WTC11 (cell line): Measurements from ENCODE around the gene ABCA1. TPM values are rescaled to one million over a fixed set of nuclear protein-coding genes. Genes with fewer than 3 reads are reported as not detected.

Source experiments
- ATAC-seq: fragments of 200-7000 bp; cut with Tn5 transposase; 2 replicates; pipeline ENCODE4 v1.10.0; 2021; ENCODE audit warnings: mild to moderate bottlenecking, moderate library complexity
- CTCF ChIA-PET: fragments of 300-600 bp; sonication (Branson Sonifier 250); formaldehyde crosslinking; loops from one replicate; lab custom pipeline; 2021; ENCODE audit warnings: antibody characterized with exemption; lab: Charles Lee
- POLR2A ChIA-PET: fragments of 350-600 bp; sonication (Branson Sonifier 250); formaldehyde crosslinking; loops from one replicate; lab custom pipeline; 2021; ENCODE audit warnings: antibody characterized with exemption; lab: Charles Lee
- DNase-seq: peaks from one replicate; pipeline ENCODE4 v3.0.0; 2021; ENCODE audit warnings: low spot score
- H3K27ac Mint-ChIP-seq: 2 replicates; pipeline ENCODE4 v1.8.0; 2021; ENCODE audit warnings: mixed read lengths
- H3K27me3 Mint-ChIP-seq: 2 replicates; pipeline ENCODE4 v1.8.0; 2021; ENCODE audit warnings: low read depth, mild to moderate bottlenecking, moderate library complexity, mixed read lengths
- H3K36me3 Mint-ChIP-seq: 2 replicates; pipeline ENCODE4 v1.8.0; 2021; ENCODE audit warnings: mixed read lengths
- H3K4me1 Mint-ChIP-seq: 2 replicates; pipeline ENCODE4 v1.8.0; 2022; ENCODE audit warnings: mixed read lengths
- H3K4me3 Mint-ChIP-seq: 2 replicates; pipeline ENCODE4 v1.8.0; 2021; ENCODE audit warnings: mild to moderate bottlenecking, moderate library complexity, mixed read lengths
- H3K9me3 Mint-ChIP-seq: 2 replicates; pipeline ENCODE4 v1.8.0; 2021; ENCODE audit warnings: mixed read lengths
- ATF1 ChIP-seq: sonication (generic); formaldehyde crosslinking; IDR thresholded peaks from 2 replicates; pipeline ENCODE4 v1.8.1; 2023; ENCODE audit warnings: mild to moderate bottlenecking, moderate library complexity, missing genetic modification reagents
- ATF3 ChIP-seq: sonication (generic); formaldehyde crosslinking; conservative IDR thresholded peaks from 2 replicates; pipeline ENCODE4 v1.8.1; 2022; ENCODE audit warnings: mild to moderate bottlenecking, missing genetic modification reagents
- CREB1 ChIP-seq: sonication (generic); formaldehyde crosslinking; IDR thresholded peaks from 2 replicates; pipeline ENCODE4 v1.8.0; 2023; ENCODE audit warnings: mild to moderate bottlenecking, missing genetic modification reagents
- FOXJ3 ChIP-seq: sonication (generic); formaldehyde crosslinking; IDR thresholded peaks from 2 replicates; pipeline ENCODE4 v1.9.0; 2021; ENCODE audit warnings: missing genetic modification reagents, mild to moderate bottlenecking, borderline replicate concordance
- FOXP1 ChIP-seq: sonication (generic); formaldehyde crosslinking; IDR thresholded peaks from 2 replicates; pipeline ENCODE4 v1.8.0; 2022; ENCODE audit warnings: missing genetic modification reagents, mild to moderate bottlenecking, moderate library complexity, borderline replicate concordance
- NFE2L1 ChIP-seq: sonication (generic); formaldehyde crosslinking; IDR thresholded peaks from 2 replicates; pipeline ENCODE4 v1.8.1; 2023; ENCODE audit warnings: missing genetic modification reagents
- NFYB ChIP-seq: sonication (generic); formaldehyde crosslinking; conservative IDR thresholded peaks from 2 replicates; pipeline ENCODE4 v1.8.0; 2022; ENCODE audit warnings: low read depth, missing genetic modification reagents
- NR3C1 ChIP-seq: sonication (generic); formaldehyde crosslinking; conservative IDR thresholded peaks from 2 replicates; pipeline ENCODE4 v1.8.1; 2023; ENCODE audit warnings: low read depth, mild to moderate bottlenecking, missing genetic modification reagents
- RORB ChIP-seq: fragments of 250-450 bp; sonication (Bioruptor Pico); IDR thresholded peaks from 2 replicates; pipeline ENCODE4 v1.9.0; 2021; ENCODE audit warnings: mild to moderate bottlenecking
- SMAD3 ChIP-seq: sonication (generic); formaldehyde crosslinking; IDR thresholded peaks from 2 replicates; pipeline ENCODE4 v1.8.0; 2022; ENCODE audit warnings: missing genetic modification reagents, mild to moderate bottlenecking, borderline replicate concordance
- SMAD4 ChIP-seq: sonication (generic); formaldehyde crosslinking; IDR thresholded peaks from 2 replicates; pipeline ENCODE4 v1.8.0; 2022; ENCODE audit warnings: mild to moderate bottlenecking, missing genetic modification reagents
- ZNF138 ChIP-seq: sonication (generic); formaldehyde crosslinking; conservative IDR thresholded peaks from 2 replicates; pipeline ENCODE4 v1.8.1; 2022; ENCODE audit warnings: mild to moderate bottlenecking, moderate library complexity, missing genetic modification reagents
- ZNF532 ChIP-seq: fragments of 250-450 bp; sonication (Bioruptor Pico); IDR thresholded peaks from 2 replicates; pipeline ENCODE4 v1.9.0; 2021; ENCODE audit warnings: mild to moderate bottlenecking, borderline replicate concordance
- ZSCAN18 ChIP-seq: fragments of 250-450 bp; sonication (Bioruptor Pico); IDR thresholded peaks from 2 replicates; pipeline ENCODE4 v2.1.2; 2022; ENCODE audit warnings: mild to moderate bottlenecking, moderate library complexity
- total RNA-seq: library from RNA; stranded (reverse); gene quantifications from 3 replicates; pipeline ENCODE4 v1.2.3, GENCODE V29; 2021
- TF ChIP-seq, protein P1 (sequence below): fragments of 250-450 bp; sonication (Bioruptor Pico); conservative IDR thresholded peaks from 2 replicates; pipeline ENCODE4 v1.9.0; 2021; ENCODE audit warnings: mild to moderate bottlenecking
- TF ChIP-seq, protein P2 (sequence below): fragments of 250-450 bp; sonication (Bioruptor Pico); IDR thresholded peaks from 2 replicates; pipeline ENCODE4 v1.9.0; 2021; ENCODE audit warnings: mild to moderate bottlenecking
- TF ChIP-seq, protein P3 (sequence below): sonication (generic); formaldehyde crosslinking; IDR thresholded peaks from 2 replicates; pipeline ENCODE4 v1.8.0; 2022; ENCODE audit warnings: missing genetic modification reagents
- TF ChIP-seq, protein P4 (sequence below): sonication (generic); formaldehyde crosslinking; IDR thresholded peaks from 2 replicates; pipeline ENCODE4 v1.8.1; 2022; ENCODE audit warnings: mild to moderate bottlenecking, missing genetic modification reagents, moderate library complexity, borderline replicate concordance

The ABCA1 gene
- total RNA-seq, 1 experiment from 2014 or later, result 7.8 TPM

DNA sequence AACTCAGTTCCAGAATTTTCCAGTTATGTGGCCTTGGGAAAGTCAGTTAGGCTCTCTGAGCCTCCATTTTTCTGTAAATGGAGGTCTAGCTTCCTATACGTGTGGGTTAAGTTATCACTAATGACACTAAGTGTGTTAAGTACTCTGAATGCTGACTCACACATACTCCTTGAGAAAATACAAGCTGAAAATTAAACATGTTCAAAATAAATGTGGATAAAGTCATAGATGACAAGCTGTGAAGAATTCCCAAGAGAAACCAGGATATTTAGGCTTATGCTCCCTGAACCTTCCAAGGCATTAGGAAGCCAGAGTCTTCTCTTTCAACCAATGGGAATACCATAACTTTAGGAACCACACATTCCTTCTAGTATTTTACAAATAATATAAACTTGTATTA lies 58.1 kb downstream of the ABCA1 start:
- Mint-ChIP-seq H3K9me3 (no peaks in the 10 kb centered on the region), H3K27ac (no peak overlapping the region), H3K36me3 (peaks cover 8% of the 10 kb centered on the region), H3K27me3 (peaks cover 2% of the 10 kb centered on the region; the same call in 1 of the 2 replicates)
- CTCF ChIA-PET, result interaction anchor here (1.4 to 1.8 kb wide), 4 partner anchors 16 to 545 kb away, joined by 3 to 23 read pairs (median 4); no protein-coding TSS in a partner anchor
- no peak for ATAC-seq
- TF ChIP-seq ATF3 (CRISPR knock-in tag) (no peak), NFE2L1 (CRISPR knock-in tag) (no peak), SMAD3 (no peak), NR3C1 (CRISPR knock-in tag) (no peak), RORB (CRISPR knock-in tag) (no peak), SMAD4 (CRISPR knock-in tag) (no peak), CREB1 (CRISPR knock-in tag) (no peak), ATF1 (CRISPR knock-in tag) (no peak), ZNF532 (CRISPR knock-in tag) (no peak), NFYB (CRISPR knock-in tag) (no peak), ZSCAN18 (CRISPR knock-in tag) (no peak), ZNF138 (CRISPR knock-in tag) (no peak), FOXJ3 (CRISPR knock-in tag) (no peak), FOXP1 (CRISPR knock-in tag) (no peak)
- TF ChIP-seq, protein P1, sequence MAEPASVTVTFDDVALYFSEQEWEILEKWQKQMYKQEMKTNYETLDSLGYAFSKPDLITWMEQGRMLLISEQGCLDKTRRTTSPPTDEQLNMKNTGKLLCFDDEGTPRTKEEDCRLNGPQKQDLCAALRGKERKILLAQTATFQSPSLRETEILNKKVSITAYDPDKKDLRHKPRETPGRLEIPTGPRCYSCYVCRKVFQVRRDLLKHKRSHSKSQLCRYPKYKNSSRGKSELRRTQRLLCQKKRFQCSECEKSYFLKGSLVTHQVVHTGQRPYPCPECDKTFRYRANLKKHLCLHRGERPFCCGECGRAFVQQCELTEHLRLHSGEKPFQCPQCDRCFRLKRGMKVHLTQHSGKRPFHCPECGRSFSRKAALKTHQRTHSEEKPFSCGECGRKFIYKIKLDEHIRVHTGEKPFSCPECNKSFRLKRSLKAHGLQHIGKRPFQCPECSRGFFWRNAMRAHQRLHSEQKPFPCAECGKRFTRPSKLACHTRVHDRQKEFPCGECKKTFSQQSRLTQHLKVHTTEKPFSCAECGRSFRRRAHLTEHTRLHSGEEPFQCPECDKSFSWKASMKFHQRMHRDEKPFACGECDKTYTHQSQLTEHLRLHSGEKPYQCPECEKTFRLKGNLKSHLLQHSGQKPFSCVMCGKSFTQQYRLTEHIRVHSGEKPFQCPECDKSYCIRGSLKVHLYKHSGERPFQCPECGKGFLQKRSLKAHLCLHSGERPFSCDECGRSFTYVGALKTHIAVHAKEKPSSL (CRISPR knock-in tag), result no peak
- TF ChIP-seq, protein P2, sequence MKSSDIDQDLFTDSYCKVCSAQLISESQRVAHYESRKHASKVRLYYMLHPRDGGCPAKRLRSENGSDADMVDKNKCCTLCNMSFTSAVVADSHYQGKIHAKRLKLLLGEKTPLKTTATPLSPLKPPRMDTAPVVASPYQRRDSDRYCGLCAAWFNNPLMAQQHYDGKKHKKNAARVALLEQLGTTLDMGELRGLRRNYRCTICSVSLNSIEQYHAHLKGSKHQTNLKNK (CRISPR knock-in tag), result no peak
- TF ChIP-seq, protein P3, sequence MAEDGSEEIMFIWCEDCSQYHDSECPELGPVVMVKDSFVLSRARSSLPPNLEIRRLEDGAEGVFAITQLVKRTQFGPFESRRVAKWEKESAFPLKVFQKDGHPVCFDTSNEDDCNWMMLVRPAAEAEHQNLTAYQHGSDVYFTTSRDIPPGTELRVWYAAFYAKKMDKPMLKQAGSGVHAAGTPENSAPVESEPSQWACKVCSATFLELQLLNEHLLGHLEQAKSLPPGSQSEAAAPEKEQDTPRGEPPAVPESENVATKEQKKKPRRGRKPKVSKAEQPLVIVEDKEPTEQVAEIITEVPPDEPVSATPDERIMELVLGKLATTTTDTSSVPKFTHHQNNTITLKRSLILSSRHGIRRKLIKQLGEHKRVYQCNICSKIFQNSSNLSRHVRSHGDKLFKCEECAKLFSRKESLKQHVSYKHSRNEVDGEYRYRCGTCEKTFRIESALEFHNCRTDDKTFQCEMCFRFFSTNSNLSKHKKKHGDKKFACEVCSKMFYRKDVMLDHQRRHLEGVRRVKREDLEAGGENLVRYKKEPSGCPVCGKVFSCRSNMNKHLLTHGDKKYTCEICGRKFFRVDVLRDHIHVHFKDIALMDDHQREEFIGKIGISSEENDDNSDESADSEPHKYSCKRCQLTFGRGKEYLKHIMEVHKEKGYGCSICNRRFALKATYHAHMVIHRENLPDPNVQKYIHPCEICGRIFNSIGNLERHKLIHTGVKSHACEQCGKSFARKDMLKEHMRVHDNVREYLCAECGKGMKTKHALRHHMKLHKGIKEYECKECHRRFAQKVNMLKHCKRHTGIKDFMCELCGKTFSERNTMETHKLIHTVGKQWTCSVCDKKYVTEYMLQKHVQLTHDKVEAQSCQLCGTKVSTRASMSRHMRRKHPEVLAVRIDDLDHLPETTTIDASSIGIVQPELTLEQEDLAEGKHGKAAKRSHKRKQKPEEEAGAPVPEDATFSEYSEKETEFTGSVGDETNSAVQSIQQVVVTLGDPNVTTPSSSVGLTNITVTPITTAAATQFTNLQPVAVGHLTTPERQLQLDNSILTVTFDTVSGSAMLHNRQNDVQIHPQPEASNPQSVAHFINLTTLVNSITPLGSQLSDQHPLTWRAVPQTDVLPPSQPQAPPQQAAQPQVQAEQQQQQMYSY (CRISPR knock-in tag), result no peak
- TF ChIP-seq, protein P4, sequence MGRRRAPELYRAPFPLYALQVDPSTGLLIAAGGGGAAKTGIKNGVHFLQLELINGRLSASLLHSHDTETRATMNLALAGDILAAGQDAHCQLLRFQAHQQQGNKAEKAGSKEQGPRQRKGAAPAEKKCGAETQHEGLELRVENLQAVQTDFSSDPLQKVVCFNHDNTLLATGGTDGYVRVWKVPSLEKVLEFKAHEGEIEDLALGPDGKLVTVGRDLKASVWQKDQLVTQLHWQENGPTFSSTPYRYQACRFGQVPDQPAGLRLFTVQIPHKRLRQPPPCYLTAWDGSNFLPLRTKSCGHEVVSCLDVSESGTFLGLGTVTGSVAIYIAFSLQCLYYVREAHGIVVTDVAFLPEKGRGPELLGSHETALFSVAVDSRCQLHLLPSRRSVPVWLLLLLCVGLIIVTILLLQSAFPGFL (CRISPR knock-in tag), result no peak
- TF ChIP-seq, all 79 proteins: peak for 0
- POLR2A ChIA-PET, result interaction anchor here (0.5 to 1.7 kb wide), 3 partner anchors 58 to 240 kb away, joined by 3 to 16 read pairs (median 7); partner anchors contain the start of gene ABCA1
- peaks cover 50% of the 10 kb centered on the region for H3K4me1 Mint-ChIP-seq
- no peak for DNase-seq
- H3K4me3 Mint-ChIP-seq, result no peak overlapping the region
